OCI-LY7 (cell line): ENCODE results near the gene NECAB2. TPM values are rescaled to one million over a fixed set of nuclear protein-coding genes. Genes with fewer than 3 reads are reported as not detected.

Experiments
- BruUV-seq: library from RNA; stranded (reverse); fragments of 400-500 nt; replicated peaks from 2 replicates; lab custom pipeline; 2021; lab: Mats Ljungman, UMichigan
- CTCF ChIA-PET: fragments of 300-600 bp; sonication (Branson Sonifier 250); formaldehyde crosslinking; loops from one replicate; lab custom pipeline; 2022; ENCODE audit warnings: antibody characterized with exemption; ENCODE audit not compliant: unreplicated experiment; lab: Charles Lee
- POLR2A ChIA-PET: fragments of 300-600 bp; sonication (Branson Sonifier 250); formaldehyde crosslinking; loops from one replicate; lab custom pipeline; 2022; ENCODE audit warnings: antibody characterized with exemption; lab: Charles Lee
- DNase-seq: peaks from one replicate; pipeline ENCODE4 v3.0.0-alpha.2; 2015; ENCODE audit warnings: low spot score
- H2AFZ ChIP-seq: fragments of 200-600 bp; sonication (generic), shearing (Covaris generic); 2 replicates; pipeline ENCODE4 v1.6.1; 2014; ENCODE audit warnings: mild to moderate bottlenecking, antibody characterized with exemption, low read length, moderate library complexity
- H3K27ac ChIP-seq: fragments of 200-600 bp; sonication (generic); 2 replicates; pipeline ENCODE4 v1.5.1; 2014; ENCODE audit warnings: mixed run types, low read depth, mild to moderate bottlenecking, moderate library complexity, low read length, inconsistent platforms; ENCODE audit not compliant: poor library complexity, severe bottlenecking
- H3K36me3 ChIP-seq: fragments of 200-600 bp; sonication (generic); 2 replicates; pipeline ENCODE4 v1.6.1; 2014; ENCODE audit warnings: mild to moderate bottlenecking, antibody characterized with exemption, low read length, moderate library complexity, mixed read lengths; ENCODE audit not compliant: insufficient read depth
- H3K4me1 ChIP-seq: fragments of 200-600 bp; sonication (generic); 2 replicates; pipeline ENCODE4 v1.5.1; 2014; ENCODE audit warnings: mild to moderate bottlenecking, low read length; ENCODE audit not compliant: insufficient read depth, poor library complexity, severe bottlenecking
- H3K4me2 ChIP-seq: fragments of 200-600 bp; sonication (generic); 2 replicates; pipeline ENCODE4 v1.6.1; 2014; ENCODE audit warnings: mild to moderate bottlenecking, low read length
- H3K4me3 ChIP-seq: fragments of 200-600 bp; sonication (generic); 2 replicates; pipeline ENCODE4 v1.5.1; 2014; ENCODE audit warnings: mild to moderate bottlenecking, low read depth, low read length; ENCODE audit not compliant: poor library complexity, severe bottlenecking
- H3K79me2 ChIP-seq: fragments of 200-600 bp; sonication (generic); 2 replicates; pipeline ENCODE4 v1.6.1; 2016; ENCODE audit warnings: low read depth, mild to moderate bottlenecking, low read length, moderate library complexity, mixed read lengths; ENCODE audit not compliant: insufficient read depth
- H3K9me2 ChIP-seq: fragments of 200-600 bp; sonication (generic); 2 replicates; pipeline ENCODE4 v1.6.1; 2016; ENCODE audit warnings: mild to moderate bottlenecking, low read length, mixed read lengths; ENCODE audit not compliant: insufficient read depth
- H3K9me3 ChIP-seq: fragments of 200-600 bp; sonication (generic); 2 replicates; pipeline ENCODE4 v1.6.1; 2014; ENCODE audit warnings: mild to moderate bottlenecking, mixed run types, low read length, mixed read lengths
- H4K20me1 ChIP-seq: fragments of 200-600 bp; sonication (generic); 2 replicates; pipeline ENCODE4 v1.6.1; 2014; ENCODE audit warnings: mild to moderate bottlenecking, antibody characterized with exemption, low read length, moderate library complexity, mixed read lengths; ENCODE audit not compliant: insufficient read depth
- CTCF ChIP-seq: fragments of 200-600 bp; sonication (generic); conservative IDR thresholded peaks from 2 replicates; pipeline ENCODE4 v1.5.1; 2014; ENCODE audit warnings: mild to moderate bottlenecking, antibody characterized with exemption, low read length, moderate library complexity, mixed read lengths
- EZH2phosphoT487 ChIP-seq: fragments of 200-600 bp; sonication (generic); IDR thresholded peaks from 2 replicates; pipeline ENCODE4 v1.6.1; 2018; ENCODE audit warnings: low read depth, borderline replicate concordance, mild to moderate bottlenecking, mixed run types, antibody characterized with exemption, low read length, moderate library complexity, mixed read lengths
- intact Hi-C: fragments of 100-400 bp; cut with micrococcal nuclease; formaldehyde crosslinking; loops from one replicate; pipeline ENCODE4 v1.10.0; 2022; ENCODE audit not compliant: unreplicated experiment
- total RNA-seq, 2 experiments: library from RNA; depleted of rRNA in 1 of 2; stranded (reverse); fragments of >200 nt in 1 of 2; shearing (Covaris generic) in 1 of 2; gene quantifications; 2 replicates each; pipeline ENCODE4 v1.2.3, GENCODE V29; 2014 to 2022

Gene NECAB2
- total RNA-seq, 2 experiments from 2014 or later, result not detected

GRCh38 chr16:83998091-83998490 is 30.0 kb downstream of the NECAB2 start:
- Histone ChIP-seq H3K4me2 (no peak overlapping the region), H3K36me3 (no peaks in the 10 kb centered on the region), H4K20me1 (no peaks in the 10 kb centered on the region), H3K4me3 (no peak overlapping the region), H3K4me1 (no peaks in the 10 kb centered on the region), H3K79me2 (no peaks in the 10 kb centered on the region), H3K9me3 (no peaks in the 10 kb centered on the region), H3K9me2 (no peaks in the 10 kb centered on the region), H2AFZ (no peak overlapping the region), H3K27ac (no peak overlapping the region)
- intact Hi-C loops, result no loop called here
- POLR2A ChIA-PET, result no interaction called here
- BruUV-seq, result no TSS peak
- TF ChIP-seq CTCF (no peak), EZH2phosphoT487 (no peak)
- CTCF ChIA-PET, result no interaction called here
- DNase-seq, result no peak

GRCh38 chr16:84000989-84001642 is 33.1 kb downstream of the NECAB2 start:
- ChIA-PET CTCF (no interaction called here), POLR2A (no interaction called here)
- Histone ChIP-seq H3K79me2 (no peaks in the 10 kb centered on the region), H3K4me2 (no peak overlapping the region), H3K36me3 (no peaks in the 10 kb centered on the region), H3K9me2 (no peaks in the 10 kb centered on the region), H3K4me3 (no peak overlapping the region), H3K9me3 (no peaks in the 10 kb centered on the region), H3K4me1 (no peaks in the 10 kb centered on the region), H4K20me1 (no peaks in the 10 kb centered on the region), H2AFZ (no peak overlapping the region), H3K27ac (no peak overlapping the region)
- BruUV-seq, result no TSS peak
- intact Hi-C loops, result no loop called here
- DNase-seq, result no peak
- TF ChIP-seq CTCF (no peak), EZH2phosphoT487 (no peak)

GRCh38 chr16:84001726-84002125 is 33.7 kb downstream of the NECAB2 start:
- ChIA-PET CTCF (no interaction called here), POLR2A (no interaction called here)
- H3K4me1 ChIP-seq, result no peaks in the 10 kb centered on the region
- intact Hi-C loops, result no loop called here
- H3K9me3 ChIP-seq, result no peaks in the 10 kb centered on the region
- no peak overlapping the region for H3K4me3 ChIP-seq
- H3K9me2 ChIP-seq, result no peaks in the 10 kb centered on the region
- H4K20me1 ChIP-seq, result no peaks in the 10 kb centered on the region
- H3K27ac ChIP-seq, result no peak overlapping the region
- no peak overlapping the region for H2AFZ ChIP-seq
- no peaks in the 10 kb centered on the region for H3K79me2 ChIP-seq
- no TSS peak for BruUV-seq
- H3K4me2 ChIP-seq, result no peak overlapping the region
- TF ChIP-seq EZH2phosphoT487, result no peak
- TF ChIP-seq CTCF, result no peak
- no peaks in the 10 kb centered on the region for H3K36me3 ChIP-seq
- DNase-seq, result no peak
